MM.1S (cell line): ENCODE results near the gene ENO3.

ENCODE experiments used
- CTCF ChIP-seq: fragments of 300-600 bp; sonication (generic); IDR thresholded peaks from 2 replicates; pipeline ENCODE4 v1.5.1; 2016; ENCODE audit warnings: antibody characterized with exemption, low read length, mixed read lengths
- EZH2 ChIP-seq: fragments of 300-600 bp; sonication (generic); optimal IDR thresholded peaks from 2 replicates; pipeline ENCODE3; 2017; ENCODE audit warnings: low read depth, mild to moderate bottlenecking, antibody characterized with exemption, low read length, mixed read lengths
- EZH2phosphoT487 ChIP-seq: fragments of 300-600 bp; sonication (generic); IDR thresholded peaks from 2 replicates; pipeline ENCODE4 v1.6.1; 2018; ENCODE audit warnings: antibody characterized with exemption, low read length

- TF ChIP-seq CTCF (no peak), EZH2 (no peak), EZH2phosphoT487 (no peak)
These were observed 42.6 kb upstream of the ENO3 start for GRCh38 chr17:4908301-4908700.
